ENCODE data around the gene SLC2A13.

The SLC2A13 gene

DNA sequence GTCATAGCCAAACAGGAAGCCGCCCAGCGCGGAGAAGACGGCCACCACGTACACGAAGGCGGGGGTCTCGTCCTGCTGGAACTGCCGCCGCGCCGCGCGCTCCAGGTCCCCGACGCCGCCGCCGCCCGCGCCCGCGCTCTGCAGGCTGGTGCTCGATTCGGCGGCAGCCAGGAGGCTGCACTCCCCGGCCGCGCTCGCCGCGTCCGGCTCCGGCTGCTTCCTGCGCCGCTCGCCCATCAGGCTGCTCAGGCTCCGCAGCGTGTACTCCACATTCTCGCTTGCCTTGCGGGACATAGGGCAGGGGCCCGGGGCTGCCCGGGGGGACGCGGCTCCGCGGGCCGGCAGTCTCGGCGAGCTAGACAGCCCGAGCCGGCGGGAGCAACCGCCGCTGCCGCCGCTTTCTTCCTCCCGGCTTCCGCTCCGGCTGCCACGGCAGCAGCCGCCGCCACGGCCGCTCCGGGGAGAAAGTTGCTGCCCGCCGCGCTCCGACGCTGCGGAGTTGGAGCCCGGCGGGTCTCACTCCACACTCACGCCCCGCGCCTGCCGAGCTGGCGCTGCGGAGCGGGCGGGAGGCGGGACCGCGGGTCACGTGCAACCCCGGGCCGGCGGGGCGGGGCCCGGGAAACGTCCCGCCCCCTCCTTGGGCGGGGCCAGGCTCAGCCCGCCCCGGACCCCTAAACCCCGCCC is at the start of gene SLC2A13:
TSS of gene SLC2A13 (minus strand) at position 567 of the 687 bp plus-strand sequence. CDS start at position 294, 273 bp downstream.
- peak; percentile 62 to 86 for DNase-seq

- DNase-seq, result no peak
These were observed 48.5 kb upstream of the SLC2A13 start for GRCh38 chr12:40154381-40154780.

DNA sequence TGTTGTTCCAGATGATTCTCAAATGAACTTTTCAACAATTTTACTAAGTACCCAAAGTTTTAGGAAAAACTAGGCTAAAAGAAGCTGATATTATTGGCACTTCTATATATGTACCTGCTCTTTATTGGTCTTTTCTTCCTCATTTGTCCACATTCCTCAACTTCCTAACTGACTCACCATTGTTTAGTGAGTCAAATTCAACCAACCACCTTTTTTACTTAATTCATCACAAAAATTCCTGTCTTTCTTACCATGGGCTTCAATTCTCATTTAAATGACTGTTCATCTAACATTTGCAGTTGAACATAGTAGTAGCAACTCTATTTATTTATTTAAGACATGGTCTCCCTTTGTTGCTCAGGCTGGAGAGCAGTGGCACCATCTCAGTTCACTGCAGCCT is 47.6 kb upstream of the SLC2A13 start:
- no peak for DNase-seq

DNA sequence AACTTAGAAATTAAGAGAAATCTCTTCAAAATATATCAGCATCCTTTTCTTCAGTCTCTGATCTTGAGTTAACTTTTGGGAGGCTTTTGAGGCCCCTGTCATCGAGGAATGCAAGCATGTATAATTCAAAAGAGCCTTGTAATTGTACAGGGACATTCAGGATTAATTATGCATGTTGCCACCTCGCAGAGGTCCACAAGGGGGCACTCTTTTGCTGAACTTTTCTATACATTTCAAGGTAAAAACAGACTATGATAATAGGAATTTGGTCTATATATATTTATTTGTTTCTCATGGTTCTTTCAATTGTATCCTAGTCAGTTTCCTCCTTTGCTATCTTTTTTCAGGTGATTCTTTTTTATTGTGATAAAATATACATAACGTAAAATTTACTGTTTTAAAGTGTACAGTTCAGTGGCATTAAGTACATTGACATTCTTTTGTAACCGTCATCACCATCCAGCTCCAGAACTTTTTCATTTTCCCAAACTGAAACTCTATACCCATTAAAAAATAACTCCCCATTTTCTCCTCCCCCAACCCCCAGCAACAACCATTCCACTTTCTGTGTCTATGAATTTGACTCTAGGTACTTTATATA is 47.0 kb upstream of the SLC2A13 start:
- peak; percentile 43 to 93 for DNase-seq

GRCh38 chr12:40149673-40150260 is 43.9 kb upstream of the SLC2A13 start:
- peak; percentile 21 to 44 for DNase-seq

DNA sequence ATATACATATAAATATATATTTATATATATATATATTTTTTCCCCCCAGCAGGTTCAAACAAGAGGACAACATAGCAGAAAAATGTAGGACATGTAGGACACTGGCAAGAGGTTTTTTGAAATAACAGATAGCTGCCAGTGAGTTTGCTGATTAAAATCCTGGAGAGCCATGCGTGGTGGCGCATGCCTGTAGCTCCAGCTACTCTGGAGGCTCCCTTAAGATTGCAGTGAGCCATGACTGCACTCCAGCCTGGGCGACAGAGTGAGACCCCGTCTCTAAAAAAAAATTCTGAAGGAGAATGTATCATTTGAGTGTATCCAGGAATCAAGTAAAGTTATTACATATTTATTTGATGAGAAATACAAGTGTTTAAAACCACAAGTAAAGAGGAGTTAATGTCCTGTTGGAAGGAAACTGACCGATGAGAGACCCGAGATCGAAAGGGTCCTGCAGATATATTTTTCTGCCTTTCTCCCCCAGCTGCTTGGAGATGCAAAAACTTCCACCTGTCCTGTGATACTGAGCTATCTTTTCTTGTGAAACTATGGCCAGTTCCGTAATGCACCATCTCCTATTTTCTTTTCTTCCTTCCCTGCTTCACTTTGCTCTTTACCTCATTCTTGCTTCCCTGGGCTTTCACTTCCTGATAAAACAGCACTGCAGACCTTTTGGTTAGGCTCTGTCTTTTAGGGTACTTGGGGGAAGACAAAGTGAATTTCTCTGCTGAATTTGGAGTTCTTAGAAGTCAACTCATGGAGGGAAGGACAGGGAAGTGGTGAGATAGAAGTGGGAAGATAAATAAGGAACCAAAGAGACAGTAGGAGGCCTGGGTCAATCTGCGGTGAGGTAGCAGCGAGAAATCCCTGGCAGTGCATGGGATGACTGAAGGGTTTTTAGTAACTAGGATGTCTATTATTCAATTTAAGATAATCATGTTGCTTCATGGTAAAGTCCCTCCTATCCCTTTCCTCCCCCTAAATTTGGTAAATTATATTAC is 41.2 kb upstream of the SLC2A13 start:
- DNase-seq, result peak; percentile 62 to 81

DNA sequence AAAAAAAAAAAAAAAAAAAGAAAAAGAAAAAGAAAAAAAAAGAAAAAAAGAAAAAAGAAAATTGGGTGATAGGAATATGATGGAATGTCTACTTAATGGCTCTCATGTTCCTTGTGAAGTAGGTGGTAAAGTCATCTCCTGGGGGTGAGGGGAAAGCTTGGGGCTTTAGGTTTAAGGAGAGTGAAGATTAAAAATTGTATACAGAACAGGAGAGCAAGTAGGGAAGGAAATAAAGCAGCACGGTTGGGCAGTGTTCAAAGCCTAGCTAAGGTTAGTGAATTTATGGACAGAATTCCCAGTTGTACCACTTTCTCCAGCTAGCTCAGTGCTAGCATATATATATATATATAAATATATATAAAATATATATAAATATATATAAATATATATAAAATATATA is 40.0 kb upstream of the SLC2A13 start:
- DNase-seq, result no peak

DNA sequence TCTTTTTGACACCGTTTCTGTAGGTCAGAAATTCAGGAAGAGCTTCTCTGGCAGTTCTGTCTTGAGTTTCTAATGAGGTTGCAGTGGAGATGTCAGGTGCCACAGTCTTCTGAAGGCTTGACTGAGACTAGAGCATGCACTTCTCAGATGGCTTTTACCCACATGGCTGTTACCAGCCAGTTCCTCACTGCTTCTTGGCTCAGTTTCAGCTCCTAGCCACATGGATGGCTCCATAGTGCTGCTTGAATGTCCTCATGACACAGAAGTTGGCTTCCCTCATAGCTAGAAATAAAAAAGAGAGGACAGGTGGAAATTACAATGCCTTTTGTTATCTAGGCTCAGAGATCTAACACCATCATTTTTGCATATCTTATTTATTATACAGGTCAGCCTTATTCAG is 38.1 kb upstream of the SLC2A13 start:
- peak in 1 of 2 donors; percentile 40 for DNase-seq

GRCh38 chr12:40142001-40142744 is 36.3 kb upstream of the SLC2A13 start:
- DNase-seq, result no peak

DNA sequence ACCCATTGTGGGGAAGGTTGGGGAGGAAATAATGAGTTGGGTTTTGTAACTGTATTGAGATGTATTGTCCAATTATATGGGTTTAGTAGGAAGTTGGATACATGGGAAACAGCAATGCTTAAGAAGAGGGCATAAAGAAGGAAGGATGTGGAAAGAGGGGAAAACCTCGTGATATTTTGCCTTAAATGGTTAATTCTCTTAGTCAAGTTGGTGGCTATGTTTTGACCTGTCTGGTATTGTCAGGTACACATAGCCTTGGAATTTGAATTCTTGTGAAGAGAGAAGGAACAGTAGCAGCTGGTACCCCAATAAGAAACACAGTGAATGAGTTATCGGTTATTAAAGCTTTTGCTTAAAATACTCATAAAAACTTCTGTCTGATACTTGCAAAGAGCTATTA is 32.6 kb upstream of the SLC2A13 start:
- DNase-seq, result no peak

DNA sequence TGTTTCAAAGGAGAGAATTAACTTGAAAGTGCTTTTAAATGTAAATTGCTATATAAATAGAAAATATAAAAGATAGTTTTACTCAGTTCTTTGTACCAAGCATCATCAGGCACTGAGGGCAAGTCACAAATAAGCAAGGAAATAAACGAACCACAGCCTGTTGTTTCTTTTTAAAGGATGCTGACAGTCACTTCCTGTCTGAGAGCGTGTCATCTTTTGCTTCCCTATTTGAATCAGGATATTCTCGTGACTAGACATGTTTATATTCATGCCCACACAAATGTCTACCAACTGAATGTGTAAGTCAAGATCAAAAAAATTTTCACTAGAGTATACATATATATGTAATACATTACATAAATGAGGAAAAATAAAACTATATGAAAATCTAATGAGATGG is 31.4 kb upstream of the SLC2A13 start:
- peak; percentile 66 to 79 for DNase-seq

DNA sequence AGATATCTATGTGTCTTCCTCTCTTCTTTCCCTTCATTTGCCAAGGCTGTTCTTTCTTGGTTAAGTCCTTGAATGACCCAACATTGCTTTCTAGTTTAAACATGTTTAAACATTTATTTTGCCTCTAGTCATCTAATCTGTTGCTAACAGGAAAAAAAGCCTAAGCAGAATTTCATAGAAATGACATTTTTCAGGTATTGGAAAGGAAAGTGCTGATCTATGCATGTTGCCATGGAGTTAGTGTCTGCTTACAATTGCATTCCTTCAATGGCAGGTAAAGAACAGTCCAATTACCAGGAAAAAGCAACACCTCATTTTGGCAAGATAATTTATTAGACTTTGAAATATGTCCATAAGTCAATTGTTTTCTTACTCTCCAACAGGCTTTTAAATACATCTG is 21.5 kb upstream of the SLC2A13 start:
- DNase-seq, result no peak

- peak; percentile 62 to 96 for DNase-seq
These were observed 17.6 kb upstream of the SLC2A13 start for GRCh38 chr12:40123496-40123895.

- no peak for DNase-seq
These were observed 17.0 kb upstream of the SLC2A13 start for GRCh38 chr12:40122842-40123241.

DNA sequence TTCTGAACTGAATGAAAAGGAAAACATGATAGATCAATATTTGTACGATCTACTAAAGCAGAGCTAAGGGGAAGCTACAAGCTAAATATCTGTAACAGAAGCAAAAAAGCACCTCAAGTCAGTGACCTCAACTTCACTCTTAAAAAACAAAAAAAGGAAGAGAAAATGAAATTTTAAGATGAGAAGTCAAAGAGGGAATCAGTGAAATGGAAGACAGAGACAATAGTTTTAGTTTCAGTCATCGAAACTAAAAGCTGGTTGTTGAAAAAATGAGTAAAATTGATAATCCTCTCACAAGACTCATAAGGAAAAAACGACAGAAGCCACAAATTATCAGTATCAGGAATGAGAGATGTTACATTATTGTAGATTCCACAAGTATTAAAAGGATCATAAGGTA is 11.9 kb upstream of the SLC2A13 start:
- DNase-seq, result no peak

GRCh38 chr12:40110586-40110985 is 4.7 kb upstream of the SLC2A13 start:
- no peak for DNase-seq

DNA sequence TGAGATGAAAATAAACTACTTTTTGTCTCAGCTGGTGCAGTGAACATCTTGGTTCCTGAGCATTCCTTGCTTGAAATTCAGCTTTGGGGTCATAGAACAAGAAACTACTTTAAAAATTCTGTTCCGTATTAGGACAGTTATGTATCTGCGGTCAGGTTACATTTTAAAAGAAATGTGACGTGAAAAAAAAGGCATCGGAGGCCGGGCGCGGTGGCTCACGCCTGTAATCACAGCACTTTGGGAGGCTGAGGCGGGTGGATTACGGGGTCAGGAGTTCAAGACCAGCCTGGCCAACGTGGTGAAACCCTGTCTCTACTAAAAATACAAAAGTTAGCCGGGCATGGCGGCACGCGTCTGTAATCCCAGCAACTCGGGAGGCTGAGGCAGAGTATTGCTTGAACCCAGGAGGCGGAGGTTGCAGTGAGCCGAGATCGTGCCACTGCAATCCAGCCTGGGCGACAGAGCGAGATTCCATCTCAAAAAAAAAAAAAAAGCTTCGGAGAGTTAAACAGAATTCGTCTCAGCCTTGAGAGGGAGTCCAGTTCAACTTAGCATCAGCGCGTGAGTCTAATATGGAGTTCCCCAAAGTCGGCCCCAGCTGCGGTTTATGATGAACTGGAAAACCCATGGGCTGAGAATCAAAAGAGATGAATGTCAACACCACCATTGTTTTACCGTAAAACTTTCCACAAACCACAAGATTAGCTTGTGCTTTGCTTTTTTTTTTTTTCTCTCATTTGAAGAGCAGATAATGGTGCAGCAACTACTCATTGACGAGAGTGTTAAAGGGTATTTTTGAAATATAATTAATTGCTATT is 2.1 kb upstream of the SLC2A13 start:
- no peak for DNase-seq

- peak; percentile 59 to 92 for DNase-seq
These were observed 1.4 kb upstream of the SLC2A13 start for GRCh38 chr12:40107098-40107802.

DNA sequence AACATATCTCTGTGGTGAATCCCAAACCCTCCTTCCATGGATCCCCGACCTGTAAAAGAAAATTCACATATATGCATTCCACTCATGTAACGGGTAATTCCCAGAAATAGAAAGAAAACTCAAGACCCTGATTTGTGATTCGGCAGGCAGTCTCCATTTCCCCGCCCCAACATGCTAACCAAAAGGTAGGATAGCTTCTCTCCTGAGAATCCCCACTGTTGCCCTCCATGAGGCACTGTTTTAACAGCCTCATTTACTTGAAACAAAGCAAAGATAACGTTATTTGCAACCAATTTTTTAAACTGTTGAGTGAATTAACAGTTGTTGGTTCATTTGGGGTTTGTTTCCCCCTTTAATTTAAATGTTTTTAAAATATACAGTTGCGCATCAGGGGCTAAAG is 774 bp upstream of the SLC2A13 start:
- DNase-seq, result no peak

- no peak for DNase-seq
These were observed 287 bp upstream of the SLC2A13 start for GRCh38 chr12:40106202-40106533.

DNA sequence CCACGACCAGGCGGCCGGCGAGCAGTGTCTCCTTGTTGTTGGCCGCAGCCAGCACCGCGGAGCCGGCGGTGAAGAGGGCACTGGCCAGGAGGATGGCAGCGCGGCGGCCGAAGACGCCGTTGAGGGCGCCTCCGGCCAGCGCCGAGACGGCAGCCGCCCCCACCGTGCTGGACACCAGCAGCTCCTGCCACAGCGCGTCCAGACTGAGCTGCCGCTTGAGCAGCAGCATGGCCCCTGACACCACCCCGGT is 691 bp downstream of the SLC2A13 start:
- DNase-seq, result no peak

Measured in inflammatory macrophage treated with lipopolysaccharide for 1 hour (primary cell).